GM18909 (cell line): ENCODE data around the gene PLEKHA6.

ENCODE experiments used
- ATAC-seq: cut with Tn5 transposase; IDR thresholded peaks from one replicate; pipeline ENCODE4 v1.9.1; 2021; ENCODE audit warnings: mild to moderate bottlenecking; ENCODE audit not compliant: unreplicated experiment, poor library complexity

PLEKHA6 gene

GRCh38 chr1:204289280-204289679, 70.4 kb downstream of the PLEKHA6 start:
- ATAC-seq: no peak

- no peak for ATAC-seq
Observed at GRCh38 chr1:204288021-204288588, 71.6 kb downstream of the PLEKHA6 start.

- ATAC-seq: no peak
Observed at GRCh38 chr1:204287466-204287891, 72.2 kb downstream of the PLEKHA6 start.

GRCh38 chr1:204286831-204287421, 72.8 kb downstream of the PLEKHA6 start:
- ATAC-seq: peak; percentile 51

- ATAC-seq: no peak
Observed at GRCh38 chr1:204286315-204286714, 73.4 kb downstream of the PLEKHA6 start.

- no peak for ATAC-seq
Observed at GRCh38 chr1:204285436-204286305, 74.1 kb downstream of the PLEKHA6 start.

GRCh38 chr1:204284929-204285328, 74.8 kb downstream of the PLEKHA6 start:
- no peak for ATAC-seq

GRCh38 chr1:204283711-204284651, 75.7 kb downstream of the PLEKHA6 start:
- no peak for ATAC-seq

GRCh38 chr1:204282761-204283221, 76.9 kb downstream of the PLEKHA6 start:
- ATAC-seq: no peak

GRCh38 chr1:204280099-204280961, 79.4 kb downstream of the PLEKHA6 start:
- no peak for ATAC-seq

GRCh38 chr1:204278958-204279357, 80.8 kb downstream of the PLEKHA6 start:
- ATAC-seq: no peak

GRCh38 chr1:204278251-204278650, 81.5 kb downstream of the PLEKHA6 start:
- ATAC-seq: no peak

- no peak for ATAC-seq
Observed at GRCh38 chr1:204277563-204278219, 82.0 kb downstream of the PLEKHA6 start.

- no peak for ATAC-seq
Observed at GRCh38 chr1:204275695-204276370, 83.9 kb downstream of the PLEKHA6 start.

- no peak for ATAC-seq
Observed at GRCh38 chr1:204274446-204274845, 85.3 kb downstream of the PLEKHA6 start.

GRCh38 chr1:204272505-204272904, 87.2 kb downstream of the PLEKHA6 start:
- ATAC-seq: no peak

- ATAC-seq: no peak
Observed at GRCh38 chr1:204271970-204272369, 87.8 kb downstream of the PLEKHA6 start.

- ATAC-seq: no peak
Observed at GRCh38 chr1:204268101-204268500, 91.6 kb downstream of the PLEKHA6 start.
